Common myeloid progenitor, CD34-positive (primary cell): ENCODE results near the gene ADARB2.

Experiments used
- CTCF ChIA-PET: fragments of 350-600 bp; sonication (Branson Sonifier 250); formaldehyde crosslinking; loops from one replicate; lab custom pipeline; 2021; ENCODE audit warnings: antibody characterized with exemption; lab: Charles Lee
- POLR2A ChIA-PET: fragments of 350-600 bp; sonication (Branson Sonifier 250); formaldehyde crosslinking; loops from one replicate; lab custom pipeline; 2021; ENCODE audit warnings: antibody characterized with exemption; lab: Charles Lee
- DNase-seq, 3 donors: peaks; one replicate each; pipeline versions ENCODE4 v3.0.0 to v3.0.0-alpha.2; 2013
- H3K27ac ChIP-seq, 2 experiments: 1 replicate in 1 of 2; 2 replicates in 1 of 2; pipeline ENCODE4 v1.7.0; 2013; ENCODE audit warnings: inconsistent platforms in 2 of 2, low read length in 2 of 2, mild to moderate bottlenecking in 2 of 2, low read depth in 1 of 2, moderate library complexity in 1 of 2; ENCODE audit not compliant: severe bottlenecking in 2 of 2, insufficient read depth in 1 of 2, poor library complexity in 1 of 2
- H3K27me3 ChIP-seq, 5 experiments: replicated peaks in 2 of 5; 1 replicate in 3 of 5; 2 replicates in 2 of 5; pipeline versions ENCODE4 v1.6.1 to v1.7.0; 2013; ENCODE audit warnings: low read length in 4 of 5, mild to moderate bottlenecking in 2 of 5, moderate library complexity in 2 of 5, inconsistent platforms in 1 of 5; ENCODE audit not compliant: insufficient read depth in 5 of 5, control insufficient read depth in 4 of 5
- H3K36me3 ChIP-seq, 4 experiments: 1 replicate in 2 of 4; 2 replicates in 2 of 4; pipeline versions ENCODE4 v1.6.1 to v1.7.0; 2013; ENCODE audit warnings: low read length in 3 of 4, control low read depth in 1 of 4, mild to moderate bottlenecking in 1 of 4; ENCODE audit not compliant: control insufficient read depth in 4 of 4, insufficient read depth in 4 of 4
- H3K4me1 ChIP-seq, 4 experiments: 1 replicate in 3 of 4; 2 replicates in 1 of 4; pipeline versions ENCODE4 v1.6.1 to v1.7.1; 2013; ENCODE audit warnings: low read length in 3 of 4, mild to moderate bottlenecking in 3 of 4, control low read depth in 1 of 4, inconsistent platforms in 1 of 4, moderate library complexity in 1 of 4; ENCODE audit not compliant: control insufficient read depth in 4 of 4, insufficient read depth in 4 of 4; ENCODE audit errors: control extremely low read depth in 1 of 4
- H3K4me3 ChIP-seq, 7 experiments: 1 replicate in 4 of 7; 2 replicates in 3 of 7; pipeline versions ENCODE4 v1.5.1 to v1.7.0; 2013; ENCODE audit warnings: mild to moderate bottlenecking in 7 of 7, low read length in 6 of 7, moderate library complexity in 6 of 7, inconsistent platforms in 2 of 7, low read depth in 2 of 7, control low read depth in 1 of 7; ENCODE audit not compliant: insufficient read depth in 4 of 7, control insufficient read depth in 1 of 7; ENCODE audit errors: extremely low read depth in 1 of 7
- H3K9me3 ChIP-seq, 5 experiments: 1 replicate in 4 of 5; 2 replicates in 1 of 5; pipeline versions ENCODE4 v1.6.1 to v1.7.1; 2013; ENCODE audit warnings: low read length in 4 of 5, mild to moderate bottlenecking in 2 of 5, inconsistent platforms in 1 of 5, low read depth in 1 of 5, moderate library complexity in 1 of 5; ENCODE audit not compliant: control insufficient read depth in 4 of 5, insufficient read depth in 2 of 5; ENCODE audit errors: control extremely low read depth in 1 of 5
- WGBS: methylation state at CpG from one replicate; pipeline ENCODE4 v1.1.5; 2013; ENCODE audit not compliant: insufficient coverage; 5-methylcytosine and 5-hydroxymethylcytosine counted together

ADARB2 gene

GRCh38 chr10:1660386-1660785 is 76.9 kb downstream of the ADARB2 start:
- ChIA-PET CTCF (no interaction called here), POLR2A (no interaction called here)
- Histone ChIP-seq H3K27me3 (peaks cover 0 to 15% (median 4%) of the 10 kb centered on the region in 5 experiments), H3K9me3 (no peaks in the 10 kb centered on the region), H3K27ac (no peak overlapping the region), H3K36me3 (no peaks in the 10 kb centered on the region), H3K4me1 (no peaks in the 10 kb centered on the region), H3K4me3 (no peak overlapping the region)
- 95% methylated on average over 7 of the region's 7 CpGs for whole genome bisulfite sequencing
- no peak for DNase-seq

GRCh38 chr10:1659221-1659791 is 78.0 kb downstream of the ADARB2 start:
- no peaks in the 10 kb centered on the region for H3K9me3 ChIP-seq
- DNase-seq = no peak
- H3K27ac ChIP-seq = no peak overlapping the region
- no peaks in the 10 kb centered on the region for H3K4me1 ChIP-seq
- CTCF ChIA-PET = no interaction called here
- no peaks in the 10 kb centered on the region for H3K36me3 ChIP-seq
- POLR2A ChIA-PET = no interaction called here
- no peak overlapping the region for H3K4me3 ChIP-seq
- H3K27me3 ChIP-seq = peaks cover 0 to 18% (median 4%) of the 10 kb centered on the region in 5 experiments
- WGBS = 89% methylated on average over 20 of the region's 21 CpGs

GRCh38 chr10:1658658-1659057 is 78.7 kb downstream of the ADARB2 start:
- no peak for DNase-seq
- H3K36me3 ChIP-seq = no peaks in the 10 kb centered on the region
- H3K4me1 ChIP-seq = no peaks in the 10 kb centered on the region
- peaks cover 0 to 18% (median 4%) of the 10 kb centered on the region in 5 experiments for H3K27me3 ChIP-seq
- WGBS = 78% methylated on average over 5 of the region's 6 CpGs
- H3K4me3 ChIP-seq = no peak overlapping the region
- ChIA-PET CTCF (no interaction called here), POLR2A (no interaction called here)
- H3K9me3 ChIP-seq = no peaks in the 10 kb centered on the region
- H3K27ac ChIP-seq = no peak overlapping the region

GRCh38 chr10:1657479-1657878 is 79.8 kb downstream of the ADARB2 start:
- no peaks in the 10 kb centered on the region for H3K36me3 ChIP-seq
- DNase-seq = peak in 1 of 3 donors; percentile 1
- POLR2A ChIA-PET = no interaction called here
- 46% methylated on average over 7 of the region's 7 CpGs for WGBS
- H3K27me3 ChIP-seq = peaks cover 0 to 18% (median 5%) of the 10 kb centered on the region in 5 experiments
- H3K4me1 ChIP-seq = no peaks in the 10 kb centered on the region
- CTCF ChIA-PET = no interaction called here
- no peak overlapping the region for H3K27ac ChIP-seq
- no peaks in the 10 kb centered on the region for H3K9me3 ChIP-seq
- no peak overlapping the region for H3K4me3 ChIP-seq

- no peaks in the 10 kb centered on the region for H3K4me1 ChIP-seq
- no CpG with 5 or more reads among the region's 3 CpGs for WGBS
- no peak overlapping the region for H3K27ac ChIP-seq
- no peaks in the 10 kb centered on the region for H3K36me3 ChIP-seq
- H3K27me3 ChIP-seq = peaks cover 0 to 18% (median 5%) of the 10 kb centered on the region in 5 experiments
- POLR2A ChIA-PET = no interaction called here
- H3K9me3 ChIP-seq = no peaks in the 10 kb centered on the region
- CTCF ChIA-PET = interaction anchor here (0.8 kb wide), 1 partner anchor 220 kb away, joined by 4 read pairs; no protein-coding TSS in a partner anchor
- no peak for DNase-seq
- H3K4me3 ChIP-seq = no peak overlapping the region
Observed at GRCh38 chr10:1655367-1655766, 82.0 kb downstream of the ADARB2 start.

GRCh38 chr10:1654811-1655356 is 82.4 kb downstream of the ADARB2 start:
- Histone ChIP-seq H3K27ac (no peak overlapping the region), H3K27me3 (peaks cover 0 to 17% (median 5%) of the 10 kb centered on the region in 5 experiments), H3K4me3 (no peak overlapping the region), H3K36me3 (no peaks in the 10 kb centered on the region), H3K9me3 (no peaks in the 10 kb centered on the region), H3K4me1 (no peaks in the 10 kb centered on the region)
- DNase-seq = no peak
- ChIA-PET CTCF (no interaction called here), POLR2A (no interaction called here)
- WGBS = 87% methylated on average over 9 of the region's 9 CpGs

- POLR2A ChIA-PET = no interaction called here
- Histone ChIP-seq H3K27ac (no peak overlapping the region), H3K4me3 (no peak overlapping the region), H3K4me1 (no peaks in the 10 kb centered on the region), H3K36me3 (no peaks in the 10 kb centered on the region), H3K27me3 (peaks cover 0 to 14% (median 5%) of the 10 kb centered on the region in 5 experiments), H3K9me3 (no peaks in the 10 kb centered on the region)
- no peak for DNase-seq
- CTCF ChIA-PET = no interaction called here
- WGBS = 76% methylated on average over 5 of the region's 6 CpGs
Observed at GRCh38 chr10:1654247-1654646, 83.1 kb downstream of the ADARB2 start.
